ENCODE results near the gene PTPRR. TPM values are rescaled to one million over a fixed set of nuclear protein-coding genes. Genes with fewer than 3 reads are reported as not detected.

The PTPRR gene
- polyA plus RNA-seq, 1 of the 3 experiments (the other 2 are of a cell fraction) = 1.4 TPM

DNA sequence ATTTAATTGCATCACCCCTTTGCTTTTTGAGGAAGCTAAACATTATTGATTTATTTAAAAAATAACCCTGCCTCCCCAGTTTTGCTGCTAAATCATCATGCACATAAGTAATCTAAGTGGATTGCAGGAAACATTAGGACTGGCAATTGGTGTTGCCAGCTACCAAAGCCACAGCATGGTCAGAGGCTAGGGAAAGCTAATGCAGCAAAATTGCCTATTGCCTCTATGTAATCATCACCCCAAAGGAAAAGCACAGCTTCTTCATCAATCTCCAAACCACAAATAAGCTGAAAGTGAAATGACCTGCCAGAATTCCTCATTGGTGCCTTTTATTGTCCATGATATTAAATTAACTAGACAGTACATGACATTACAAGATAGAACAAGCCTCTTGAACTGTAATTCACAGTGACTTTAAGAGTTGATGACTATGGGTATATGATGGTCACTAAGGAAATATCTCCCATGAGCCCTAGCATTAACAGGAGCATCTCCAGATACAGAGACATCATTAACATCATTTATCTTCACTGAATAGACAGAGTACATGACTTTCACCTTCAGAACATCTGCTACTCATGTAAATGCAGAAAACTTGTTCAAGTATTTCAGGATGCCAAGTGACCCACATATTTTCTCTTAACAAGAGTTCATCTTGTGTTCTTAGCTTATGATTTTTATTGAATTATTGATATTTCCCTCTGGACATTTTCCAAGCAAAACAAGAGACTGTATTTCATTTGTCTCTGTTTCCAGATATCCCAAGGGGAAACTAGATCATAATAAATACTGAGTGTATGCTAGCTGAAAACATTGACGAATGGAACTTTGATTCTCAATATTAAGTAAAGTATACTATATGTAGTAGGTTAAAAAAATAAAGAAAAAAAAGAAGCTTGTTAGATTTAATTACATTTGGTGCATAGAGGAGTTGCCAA lies 29.4 kb downstream of the PTPRR start:
- ChIA-PET POLR2A (no interaction called here), CTCF (interaction anchor here (0.9 kb wide), 1 partner anchor 20 kb away, joined by 3 read pairs; no protein-coding TSS in a partner anchor)
- Histone ChIP-seq H4K20me1 (ENCODE audit: insufficient read depth) (no peaks in the 10 kb centered on the region), H3K9me3 (no peaks in the 10 kb centered on the region), H3K27ac (ENCODE audit: low read depth in 2 of 2, low read length in 1 of 2) (peak overlapping the region in 1 of 2 experiments; percentile 58; a peak in 2 of 4 replicates), H3K9me2 (no peaks in the 10 kb centered on the region), H3F3A (replicated peaks; ENCODE audit: insufficient read depth) (no peaks in the 10 kb centered on the region), H3K4me1 (ENCODE audit: control insufficient read depth in 1 of 2, insufficient read depth in 2 of 2, low read depth in 1 of 2, low read length in 1 of 2) (no peaks in the 10 kb centered on the region; a peak in 1 of 4 replicates), H3K36me3 (replicated peaks in 1 of 2; ENCODE audit: control insufficient read depth in 1 of 2, insufficient read depth in 2 of 2, low read length in 1 of 2) (no peaks in the 10 kb centered on the region), H3K4me3 (ENCODE audit: low read depth in 2 of 2, low read length in 1 of 2) (no peak overlapping the region), H3K27me3 (ENCODE audit: insufficient read depth) (no peaks in the 10 kb centered on the region), H3K79me2 (ENCODE audit: insufficient read depth) (no peaks in the 10 kb centered on the region), H2AFZ (ENCODE audit: low read depth) (no peak overlapping the region), H3K9ac (no peak overlapping the region), H3K4me2 (no peak overlapping the region)
- no peak for DNase-seq
- TF ChIP-seq MEF2A (IDR thresholded peaks at IDR 0.05; ENCODE audit: borderline replicate concordance, low read depth) (no peak), MXI1 (IDR thresholded peaks at IDR 0.05; ENCODE audit: low read depth, low read length) (no peak), EP300 (IDR thresholded peaks at IDR 0.05; ENCODE audit: borderline replicate concordance in 1 of 2, low read depth in 1 of 2, low read length in 1 of 2) (no peak), FOXJ3 (CRISPR knock-in tag; IDR thresholded peaks at IDR 0.05) (no peak), TAF1 (IDR thresholded peaks at IDR 0.05; ENCODE audit: borderline replicate concordance, low read depth, low read length) (no peak), SIN3A (IDR thresholded peaks at IDR 0.05; ENCODE audit: borderline replicate concordance, low read depth, low read length) (no peak), RXRA (IDR thresholded peaks at IDR 0.05; ENCODE audit: borderline replicate concordance, low read depth) (no peak), GABPA (IDR thresholded peaks at IDR 0.05; ENCODE audit: low read depth) (no peak), JUND (IDR thresholded peaks at IDR 0.05) (no peak), EZH2phosphoT487 (IDR thresholded peaks at IDR 0.05; ENCODE audit: borderline replicate concordance, low read depth) (no peak), YY1 (IDR thresholded peaks at IDR 0.05; ENCODE audit: low read depth) (no peak)
- TF ChIP-seq, protein P1, sequence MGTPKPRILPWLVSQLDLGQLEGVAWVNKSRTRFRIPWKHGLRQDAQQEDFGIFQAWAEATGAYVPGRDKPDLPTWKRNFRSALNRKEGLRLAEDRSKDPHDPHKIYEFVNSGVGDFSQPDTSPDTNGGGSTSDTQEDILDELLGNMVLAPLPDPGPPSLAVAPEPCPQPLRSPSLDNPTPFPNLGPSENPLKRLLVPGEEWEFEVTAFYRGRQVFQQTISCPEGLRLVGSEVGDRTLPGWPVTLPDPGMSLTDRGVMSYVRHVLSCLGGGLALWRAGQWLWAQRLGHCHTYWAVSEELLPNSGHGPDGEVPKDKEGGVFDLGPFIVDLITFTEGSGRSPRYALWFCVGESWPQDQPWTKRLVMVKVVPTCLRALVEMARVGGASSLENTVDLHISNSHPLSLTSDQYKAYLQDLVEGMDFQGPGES (IDR thresholded peaks at IDR 0.05; ENCODE audit: low read depth, low read length) = no peak
- TF ChIP-seq, protein P2, sequence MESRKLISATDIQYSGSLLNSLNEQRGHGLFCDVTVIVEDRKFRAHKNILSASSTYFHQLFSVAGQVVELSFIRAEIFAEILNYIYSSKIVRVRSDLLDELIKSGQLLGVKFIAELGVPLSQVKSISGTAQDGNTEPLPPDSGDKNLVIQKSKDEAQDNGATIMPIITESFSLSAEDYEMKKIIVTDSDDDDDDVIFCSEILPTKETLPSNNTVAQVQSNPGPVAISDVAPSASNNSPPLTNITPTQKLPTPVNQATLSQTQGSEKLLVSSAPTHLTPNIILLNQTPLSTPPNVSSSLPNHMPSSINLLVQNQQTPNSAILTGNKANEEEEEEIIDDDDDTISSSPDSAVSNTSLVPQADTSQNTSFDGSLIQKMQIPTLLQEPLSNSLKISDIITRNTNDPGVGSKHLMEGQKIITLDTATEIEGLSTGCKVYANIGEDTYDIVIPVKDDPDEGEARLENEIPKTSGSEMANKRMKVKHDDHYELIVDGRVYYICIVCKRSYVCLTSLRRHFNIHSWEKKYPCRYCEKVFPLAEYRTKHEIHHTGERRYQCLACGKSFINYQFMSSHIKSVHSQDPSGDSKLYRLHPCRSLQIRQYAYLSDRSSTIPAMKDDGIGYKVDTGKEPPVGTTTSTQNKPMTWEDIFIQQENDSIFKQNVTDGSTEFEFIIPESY (IDR thresholded peaks at IDR 0.05; ENCODE audit: borderline replicate concordance, low read depth) = no peak
- TF ChIP-seq, protein P3, sequence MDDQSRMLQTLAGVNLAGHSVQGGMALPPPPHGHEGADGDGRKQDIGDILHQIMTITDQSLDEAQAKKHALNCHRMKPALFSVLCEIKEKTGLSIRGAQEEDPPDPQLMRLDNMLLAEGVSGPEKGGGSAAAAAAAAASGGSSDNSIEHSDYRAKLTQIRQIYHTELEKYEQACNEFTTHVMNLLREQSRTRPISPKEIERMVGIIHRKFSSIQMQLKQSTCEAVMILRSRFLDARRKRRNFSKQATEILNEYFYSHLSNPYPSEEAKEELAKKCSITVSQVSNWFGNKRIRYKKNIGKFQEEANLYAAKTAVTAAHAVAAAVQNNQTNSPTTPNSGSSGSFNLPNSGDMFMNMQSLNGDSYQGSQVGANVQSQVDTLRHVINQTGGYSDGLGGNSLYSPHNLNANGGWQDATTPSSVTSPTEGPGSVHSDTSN (IDR thresholded peaks at IDR 0.05) = no peak
- TF ChIP-seq, protein P4, sequence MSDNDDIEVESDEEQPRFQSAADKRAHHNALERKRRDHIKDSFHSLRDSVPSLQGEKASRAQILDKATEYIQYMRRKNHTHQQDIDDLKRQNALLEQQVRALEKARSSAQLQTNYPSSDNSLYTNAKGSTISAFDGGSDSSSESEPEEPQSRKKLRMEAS (IDR thresholded peaks at IDR 0.05; ENCODE audit: low read depth) = no peak
- WGBS (ENCODE audit: low lambda C conversion rate) = 8% methylated on average over 1 of the region's 1 CpG
